ENCODE data around the gene FOXJ2. TPM values are rescaled to one million over a fixed set of nuclear protein-coding genes. Genes with fewer than 3 reads are reported as not detected.
"Not testable (repeated sequence)": the region's sequence is repeated elsewhere in the genome, so short reads cannot be mapped to it uniquely, and the experiment has no call there.

FOXJ2 gene
- total RNA-seq, 1 donor from 2014 or later = 6.8 TPM

DNA sequence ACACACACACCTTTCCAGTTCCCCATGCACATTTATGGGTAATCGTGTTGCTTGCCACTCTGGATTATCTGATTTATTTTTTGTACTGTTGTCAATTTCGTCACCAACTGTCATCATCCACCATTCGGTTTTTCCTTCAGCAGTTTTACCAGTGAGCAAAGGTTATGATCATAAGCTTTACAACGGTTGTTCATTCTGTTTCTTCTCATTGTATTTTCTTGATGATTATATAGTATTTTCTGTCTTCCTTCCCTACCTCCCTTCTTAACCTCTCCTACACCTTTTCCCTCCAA is 50.2 kb downstream of the FOXJ2 start:
- Histone ChIP-seq H2AFZ (replicated peaks) (peak overlapping the region; percentile 86), H3K4me1 (peaks cover 8% of the 10 kb centered on the region), H3K27ac (no peak overlapping the region), H3K9ac (peak overlapping the region; percentile 69), H3K27me3 (no peaks in the 10 kb centered on the region), H3K79me2 (ENCODE audit: low read depth) (peaks cover 46% of the 10 kb centered on the region), H3K4me2 (peak overlapping the region; percentile 97), H3K36me3 (no peaks in the 10 kb centered on the region), H3K9me3 (ENCODE audit: low read depth) (no peaks in the 10 kb centered on the region), H3K4me3 (peak overlapping the region; percentile 79), H3F3A (ENCODE audit: low read depth) (peaks cover 17% of the 10 kb centered on the region), H4K20me1 (ENCODE audit: low read depth) (no peaks in the 10 kb centered on the region)
- H3K9me3 Mint-ChIP-seq = no peaks in the 10 kb centered on the region
- H3K36me3 Mint-ChIP-seq = no peaks in the 10 kb centered on the region
- H3K27ac Mint-ChIP-seq = peak overlapping the region; percentile 61
- H3K4me1 Mint-ChIP-seq = peaks cover 13% of the 10 kb centered on the region
- no peaks in the 10 kb centered on the region for H3K27me3 Mint-ChIP-seq (ENCODE audit: insufficient read depth, low read depth)
- DNase-seq (ENCODE audit: low spot score) = no peak
- TF ChIP-seq EZH2 (IDR thresholded peaks at IDR 0.05) = no peak
- TF ChIP-seq EZH2phosphoT487 (IDR thresholded peaks at IDR 0.05) = no peak
- TF ChIP-seq, protein P1, sequence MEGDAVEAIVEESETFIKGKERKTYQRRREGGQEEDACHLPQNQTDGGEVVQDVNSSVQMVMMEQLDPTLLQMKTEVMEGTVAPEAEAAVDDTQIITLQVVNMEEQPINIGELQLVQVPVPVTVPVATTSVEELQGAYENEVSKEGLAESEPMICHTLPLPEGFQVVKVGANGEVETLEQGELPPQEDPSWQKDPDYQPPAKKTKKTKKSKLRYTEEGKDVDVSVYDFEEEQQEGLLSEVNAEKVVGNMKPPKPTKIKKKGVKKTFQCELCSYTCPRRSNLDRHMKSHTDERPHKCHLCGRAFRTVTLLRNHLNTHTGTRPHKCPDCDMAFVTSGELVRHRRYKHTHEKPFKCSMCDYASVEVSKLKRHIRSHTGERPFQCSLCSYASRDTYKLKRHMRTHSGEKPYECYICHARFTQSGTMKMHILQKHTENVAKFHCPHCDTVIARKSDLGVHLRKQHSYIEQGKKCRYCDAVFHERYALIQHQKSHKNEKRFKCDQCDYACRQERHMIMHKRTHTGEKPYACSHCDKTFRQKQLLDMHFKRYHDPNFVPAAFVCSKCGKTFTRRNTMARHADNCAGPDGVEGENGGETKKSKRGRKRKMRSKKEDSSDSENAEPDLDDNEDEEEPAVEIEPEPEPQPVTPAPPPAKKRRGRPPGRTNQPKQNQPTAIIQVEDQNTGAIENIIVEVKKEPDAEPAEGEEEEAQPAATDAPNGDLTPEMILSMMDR (IDR thresholded peaks at IDR 0.05) = no peak
- H3K4me3 Mint-ChIP-seq = peak overlapping the region; percentile 94

DNA sequence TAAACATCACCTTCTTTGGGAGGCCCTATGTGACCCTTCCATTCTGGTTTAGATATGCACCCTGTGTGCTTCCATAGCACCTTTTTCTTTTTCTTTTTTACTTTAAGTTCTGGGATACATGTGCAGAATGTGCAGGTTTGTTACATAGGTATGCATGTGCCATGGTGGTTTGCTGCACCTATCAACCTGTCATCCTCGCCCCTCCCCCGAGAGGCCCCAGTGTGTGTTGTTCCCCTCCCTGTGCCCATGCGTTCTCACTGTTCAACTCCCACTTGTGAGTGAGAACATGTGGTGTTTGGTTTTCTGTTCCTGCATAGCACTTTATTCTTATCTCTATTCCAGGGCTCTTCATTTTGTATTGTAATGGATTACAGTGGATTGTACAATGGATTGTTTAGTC is 51.8 kb downstream of the FOXJ2 start:
- not testable (repeated sequence) for H3K4me2 ChIP-seq; H3K9ac ChIP-seq; H3K36me3 ChIP-seq; H3K27ac Mint-ChIP-seq; H3K27me3 ChIP-seq; H3K36me3 Mint-ChIP-seq; H3K27ac ChIP-seq; H3K9me3 Mint-ChIP-seq; H3K4me3 ChIP-seq; DNase-seq (ENCODE audit: low spot score); H3K27me3 Mint-ChIP-seq (ENCODE audit: insufficient read depth, low read depth); H4K20me1 ChIP-seq (ENCODE audit: low read depth); H3K9me3 ChIP-seq (ENCODE audit: low read depth); H3K4me1 ChIP-seq; H2AFZ ChIP-seq (replicated peaks)
- H3F3A ChIP-seq (ENCODE audit: low read depth) = peaks cover 17% of the 10 kb centered on the region
- peaks cover 62% of the 10 kb centered on the region for H3K79me2 ChIP-seq (ENCODE audit: low read depth)
- Mint-ChIP-seq H3K4me1 (peaks cover 13% of the 10 kb centered on the region), H3K4me3 (peak overlapping the region; percentile 54)

DNA sequence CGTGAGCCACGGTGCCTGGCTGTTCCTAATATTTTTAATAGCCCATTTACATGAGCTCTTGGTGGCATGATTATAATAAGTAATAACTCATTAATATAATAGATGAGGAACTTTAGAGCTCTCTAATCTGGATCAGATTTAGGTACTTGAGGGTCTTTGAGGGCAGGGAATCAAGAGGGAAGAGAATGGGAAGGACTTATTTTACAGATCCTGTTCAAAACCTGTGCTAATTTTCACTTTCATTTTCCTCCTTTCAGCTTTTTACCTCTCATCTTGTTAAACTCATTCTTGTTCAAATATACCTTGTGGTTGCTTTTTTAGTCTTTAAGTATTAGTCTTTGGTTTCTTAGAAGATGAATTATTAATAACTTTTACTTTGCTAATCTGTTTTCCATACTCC is 55.1 kb downstream of the FOXJ2 start:
- Histone ChIP-seq H3K9me3 (ENCODE audit: low read depth) (no peaks in the 10 kb centered on the region), H3K4me3 (no peak overlapping the region), H3K4me1 (no peaks in the 10 kb centered on the region), H3K79me2 (ENCODE audit: low read depth) (peaks cover 54% of the 10 kb centered on the region), H3K9ac (no peak overlapping the region), H3K4me2 (no peak overlapping the region), H2AFZ (replicated peaks) (no peak overlapping the region), H3K36me3 (peaks cover 3% of the 10 kb centered on the region), H4K20me1 (ENCODE audit: low read depth) (no peaks in the 10 kb centered on the region), H3K27ac (no peak overlapping the region), H3F3A (ENCODE audit: low read depth) (no peaks in the 10 kb centered on the region), H3K27me3 (no peaks in the 10 kb centered on the region)
- TF ChIP-seq EZH2phosphoT487 (IDR thresholded peaks at IDR 0.05) (no peak), EZH2 (IDR thresholded peaks at IDR 0.05) (no peak)
- TF ChIP-seq, protein P1 (IDR thresholded peaks at IDR 0.05) = no peak
- Mint-ChIP-seq H3K4me3 (no peak overlapping the region), H3K27ac (no peak overlapping the region), H3K9me3 (no peaks in the 10 kb centered on the region), H3K27me3 (ENCODE audit: insufficient read depth, low read depth) (no peaks in the 10 kb centered on the region), H3K36me3 (peaks cover 8% of the 10 kb centered on the region), H3K4me1 (peaks cover 9% of the 10 kb centered on the region)
- DNase-seq (ENCODE audit: low spot score) = no peak

DNA sequence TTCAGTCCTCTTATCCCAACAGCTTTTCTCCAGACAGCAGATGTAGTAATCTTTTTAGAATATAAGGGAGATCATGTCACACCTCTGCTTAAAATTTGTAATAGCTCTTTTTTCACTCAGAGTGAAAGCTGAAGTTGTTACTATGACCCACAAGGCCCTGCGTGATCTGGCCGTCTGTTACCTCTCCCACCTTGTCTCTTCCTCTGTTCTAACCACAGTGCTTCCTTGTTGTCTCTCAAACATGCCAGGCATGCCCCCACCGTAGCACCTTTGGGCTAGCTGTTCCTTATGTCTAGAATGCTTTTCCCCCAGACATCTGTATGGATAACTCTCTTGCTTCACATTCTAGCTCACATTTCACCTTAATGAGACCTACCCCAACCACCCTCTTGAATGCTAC is 56.1 kb downstream of the FOXJ2 start:
- no peak for TF ChIP-seq EZH2phosphoT487 (IDR thresholded peaks at IDR 0.05)
- Histone ChIP-seq H3K79me2 (ENCODE audit: low read depth) (peaks cover 45% of the 10 kb centered on the region), H3K9ac (no peak overlapping the region), H3K36me3 (peaks cover 6% of the 10 kb centered on the region), H3K4me3 (no peak overlapping the region), H4K20me1 (ENCODE audit: low read depth) (no peaks in the 10 kb centered on the region), H3K27ac (no peak overlapping the region), H3K4me1 (no peaks in the 10 kb centered on the region), H3K4me2 (no peak overlapping the region), H3K27me3 (no peaks in the 10 kb centered on the region), H3F3A (ENCODE audit: low read depth) (no peaks in the 10 kb centered on the region), H3K9me3 (ENCODE audit: low read depth) (no peaks in the 10 kb centered on the region), H2AFZ (replicated peaks) (no peak overlapping the region)
- H3K9me3 Mint-ChIP-seq = no peaks in the 10 kb centered on the region
- peaks cover 4% of the 10 kb centered on the region for H3K4me1 Mint-ChIP-seq
- no peak for DNase-seq (ENCODE audit: low spot score)
- no peak overlapping the region for H3K4me3 Mint-ChIP-seq
- no peaks in the 10 kb centered on the region for H3K27me3 Mint-ChIP-seq (ENCODE audit: insufficient read depth, low read depth)
- no peak overlapping the region for H3K27ac Mint-ChIP-seq
- H3K36me3 Mint-ChIP-seq = peaks cover 13% of the 10 kb centered on the region

DNA sequence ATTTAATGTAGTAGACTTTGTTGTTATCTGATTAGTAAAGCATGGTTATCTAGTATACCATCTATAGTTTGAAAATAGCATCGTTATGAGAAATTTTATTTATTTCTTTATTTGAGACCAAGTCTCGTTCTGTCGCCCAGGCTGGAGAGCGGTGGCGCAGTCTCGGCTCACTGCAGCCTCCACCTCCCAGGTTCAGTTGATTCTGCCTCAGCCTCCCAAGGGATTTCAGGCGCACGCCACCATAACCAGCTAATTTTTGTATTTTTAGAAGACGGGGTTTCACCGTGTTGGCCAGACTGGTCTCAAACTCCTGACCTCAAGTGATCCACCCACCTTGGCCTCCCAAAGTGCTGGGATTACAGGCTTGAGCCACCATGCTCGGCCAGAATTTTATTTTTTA is 56.8 kb downstream of the FOXJ2 start:
- not testable (repeated sequence) for H3K4me3 Mint-ChIP-seq; H3K9me3 Mint-ChIP-seq; H3K4me1 ChIP-seq; H3K36me3 ChIP-seq; H3K27ac ChIP-seq; H3K4me2 ChIP-seq; H4K20me1 ChIP-seq (ENCODE audit: low read depth); H2AFZ ChIP-seq (replicated peaks); H3K4me3 ChIP-seq; H3K27me3 ChIP-seq; H3K9me3 ChIP-seq (ENCODE audit: low read depth); H3K27me3 Mint-ChIP-seq (ENCODE audit: insufficient read depth, low read depth); H3K4me1 Mint-ChIP-seq; H3K27ac Mint-ChIP-seq; H3F3A ChIP-seq (ENCODE audit: low read depth); DNase-seq (ENCODE audit: low spot score)
- H3K79me2 ChIP-seq (ENCODE audit: low read depth) = peaks cover 38% of the 10 kb centered on the region
- peaks cover 17% of the 10 kb centered on the region for H3K36me3 Mint-ChIP-seq
- peak overlapping the region; percentile 27 for H3K9ac ChIP-seq

Measured in neural progenitor cell (in vitro differentiated cells).